H1 (cell line): Measurements from ENCODE around the gene ARHGEF7. TPM values are rescaled to one million over a fixed set of nuclear protein-coding genes. Genes with fewer than 3 reads are reported as not detected.

Experiments used
- CBX8 ChIP-seq: fragments of 300-800, 300-1000 bp; sonication (generic); IDR thresholded peaks from 2 replicates; pipeline ENCODE4 v1.7.1; 2016; ENCODE audit warnings: low read depth, low read length, borderline replicate concordance
- CHD1 ChIP-seq: IDR thresholded peaks from 2 replicates; pipeline ENCODE4 v1.6.1; 2012; ENCODE audit warnings: low read depth, low read length, improper control_type of control experiment
- CHD7 ChIP-seq: fragments of 300-600 bp; sonication (generic); IDR thresholded peaks from 2 replicates; pipeline ENCODE4 v1.7.1; 2012; ENCODE audit warnings: low read length, moderate library complexity, mild to moderate bottlenecking, inconsistent platforms; ENCODE audit not compliant: insufficient replicate concordance
- JUN ChIP-seq: IDR thresholded peaks from 2 replicates; pipeline ENCODE4 v1.6.1; 2011; ENCODE audit warnings: low read depth, mild to moderate bottlenecking, improper control_type of control experiment, low read length
- RXRA ChIP-seq: IDR thresholded peaks from 2 replicates; pipeline ENCODE4 v1.6.1; 2011; ENCODE audit warnings: low read depth, mild to moderate bottlenecking, low read length, moderate library complexity; ENCODE audit not compliant: insufficient read depth
- SIN3A ChIP-seq, 2 experiments: IDR thresholded peaks in 1 of 2; conservative IDR thresholded peaks in 1 of 2; 2 replicates each; pipeline ENCODE4 v1.6.1; 2011 to 2012; ENCODE audit warnings: low read length in 2 of 2, improper control_type of control experiment in 1 of 2, low read depth in 1 of 2, mild to moderate bottlenecking in 1 of 2
- polyA plus RNA-seq, 7 experiments: library from polyadenylated mRNA; depleted of rRNA in 3 of 7; stranded (reverse) in 5 of 7; unstranded in 2 of 7; fragments of >200 nt in 5 of 7; fragments of 200-250 nt in 2 of 7; gene quantifications; 1 replicate in 5 of 7; 2 replicates in 1 of 7; 4 replicates in 1 of 7; pipeline versions ENCODE4 v1.2.1 to v1.2.3, GENCODE V29; 2011 to 2013; ENCODE audit warnings: missing spikeins in 2 of 7, mixed read lengths in 2 of 7
- total RNA-seq: library from RNA; stranded (reverse); fragmentation: NEBNext Ultra II Directional; extraction: Animal tissue kit (Norgen Biotek cat#: 25700); gene quantifications from 2 replicates; pipeline ENCODE4 v1.2.1, GENCODE V29; 2021

ARHGEF7 gene
- total and polyA plus RNA-seq, 2 of the 8 experiments (the other 6 are each of a cell fraction or from before 2014, with no cell fraction given): 26.2 to 56.5 TPM

- TF ChIP-seq CHD7 (no peak), CBX8 (no peak), JUN (no peak), CHD1 (no peak), SIN3A (conservative IDR thresholded peaks at IDR 0.05 in 1 of 2, IDR thresholded peaks at IDR 0.05 in 1 of 2; ENCODE audit: low read depth in 1 of 2, low read length in 2 of 2) (no peak), RXRA (no peak)
- TF ChIP-seq, all 59 proteins: peak for 0
Measured at GRCh38 chr13:111142472-111142871, 27.4 kb downstream of the ARHGEF7 start (continued).
